ENCODE data around the gene NHP2.

The NHP2 gene

GRCh38 chr5:178116143-178116885 lies 37.4 kb downstream of the NHP2 start:
- DNase-seq, result peak; percentile 74
- Mint-ChIP-seq H3K27me3 (no peaks in the 10 kb centered on the region), H3K4me1 (ENCODE audit: low read depth) (peaks cover 53% of the 10 kb centered on the region), H3K4me3 (peak overlapping the region; percentile 93), H3K27ac (peak overlapping the region; percentile 85), H3K9me3 (no peaks in the 10 kb centered on the region), H3K36me3 (ENCODE audit: low read depth) (peaks cover 10% of the 10 kb centered on the region)

- Mint-ChIP-seq H3K9me3 (no peaks in the 10 kb centered on the region), H3K36me3 (ENCODE audit: low read depth) (peaks cover 7% of the 10 kb centered on the region), H3K4me1 (ENCODE audit: low read depth) (peaks cover 47% of the 10 kb centered on the region), H3K27ac (peak overlapping the region; percentile 80), H3K4me3 (peak overlapping the region; percentile 93), H3K27me3 (no peaks in the 10 kb centered on the region)
- DNase-seq, result no peak
Observed at GRCh38 chr5:178115814-178116142, 37.9 kb downstream of the NHP2 start.

- peak; percentile 49 for DNase-seq
- no peaks in the 10 kb centered on the region for H3K27me3 Mint-ChIP-seq
- peak overlapping the region; percentile 93 for H3K4me3 Mint-ChIP-seq
- H3K9me3 Mint-ChIP-seq, result no peaks in the 10 kb centered on the region
- H3K4me1 Mint-ChIP-seq (ENCODE audit: low read depth), result peaks cover 44% of the 10 kb centered on the region
- H3K36me3 Mint-ChIP-seq (ENCODE audit: low read depth), result peaks cover 5% of the 10 kb centered on the region
- H3K27ac Mint-ChIP-seq, result peak overlapping the region; percentile 80
Observed at GRCh38 chr5:178115136-178115813, 38.4 kb downstream of the NHP2 start.

GRCh38 chr5:178114325-178115135 lies 39.2 kb downstream of the NHP2 start:
- peak overlapping the region; percentile 93 for H3K4me3 Mint-ChIP-seq
- peak; percentile 69 for DNase-seq
- no peaks in the 10 kb centered on the region for H3K9me3 Mint-ChIP-seq
- H3K36me3 Mint-ChIP-seq (ENCODE audit: low read depth), result peaks cover 5% of the 10 kb centered on the region
- peak overlapping the region; percentile 85 for H3K27ac Mint-ChIP-seq
- no peaks in the 10 kb centered on the region for H3K27me3 Mint-ChIP-seq
- H3K4me1 Mint-ChIP-seq (ENCODE audit: low read depth), result peaks cover 44% of the 10 kb centered on the region

- peak overlapping the region; percentile 85 for H3K27ac Mint-ChIP-seq
- peak; percentile 63 for DNase-seq
- H3K27me3 Mint-ChIP-seq, result no peaks in the 10 kb centered on the region
- peaks cover 44% of the 10 kb centered on the region for H3K4me1 Mint-ChIP-seq (ENCODE audit: low read depth)
- no peaks in the 10 kb centered on the region for H3K9me3 Mint-ChIP-seq
- peaks cover 5% of the 10 kb centered on the region for H3K36me3 Mint-ChIP-seq (ENCODE audit: low read depth)
- H3K4me3 Mint-ChIP-seq, result peak overlapping the region; percentile 93
Observed at GRCh38 chr5:178113841-178114324, 39.8 kb downstream of the NHP2 start.

- peak within 1 kb of the TSS; percentile 93 for H3K4me3 Mint-ChIP-seq
- peak within 1 kb of the TSS; percentile 85 for H3K27ac Mint-ChIP-seq
- H3K36me3 Mint-ChIP-seq (ENCODE audit: low read depth), result peaks cover 5% of the 10 kb centered on the region
- DNase-seq, result peak; percentile 89
- no peaks in the 10 kb centered on the region for H3K9me3 Mint-ChIP-seq
- peaks cover 44% of the 10 kb centered on the region for H3K4me1 Mint-ChIP-seq (ENCODE audit: low read depth)
- no peaks in the 10 kb centered on the region for H3K27me3 Mint-ChIP-seq
Observed at GRCh38 chr5:178113141-178113787, 40.4 kb downstream of the NHP2 start, which contains the start of gene N4BP3. Gene N4BP3 (plus strand): TSS chr5:178113532. CDS start chr5:178119584, 6,052 bp downstream.

GRCh38 chr5:178112545-178112944 lies 41.1 kb downstream of the NHP2 start:
- Mint-ChIP-seq H3K4me3 (peak overlapping the region; percentile 76), H3K27me3 (no peaks in the 10 kb centered on the region), H3K36me3 (ENCODE audit: low read depth) (peaks cover 5% of the 10 kb centered on the region), H3K27ac (peak overlapping the region; percentile 77), H3K4me1 (ENCODE audit: low read depth) (peaks cover 39% of the 10 kb centered on the region), H3K9me3 (no peaks in the 10 kb centered on the region)
- DNase-seq, result no peak

- no peak overlapping the region for H3K27ac Mint-ChIP-seq
- peaks cover 35% of the 10 kb centered on the region for H3K4me1 Mint-ChIP-seq (ENCODE audit: low read depth)
- H3K4me3 Mint-ChIP-seq, result no peak overlapping the region
- no peaks in the 10 kb centered on the region for H3K27me3 Mint-ChIP-seq
- H3K36me3 Mint-ChIP-seq (ENCODE audit: low read depth), result peaks cover 5% of the 10 kb centered on the region
- H3K9me3 Mint-ChIP-seq, result no peaks in the 10 kb centered on the region
- DNase-seq, result no peak
Observed at GRCh38 chr5:178111925-178112324, 41.8 kb downstream of the NHP2 start.

GRCh38 chr5:178110511-178110910 lies 43.2 kb downstream of the NHP2 start:
- H3K36me3 Mint-ChIP-seq (ENCODE audit: low read depth), result peaks cover 5% of the 10 kb centered on the region
- no peak for DNase-seq
- H3K27me3 Mint-ChIP-seq, result no peaks in the 10 kb centered on the region
- no peak overlapping the region for H3K4me3 Mint-ChIP-seq
- H3K4me1 Mint-ChIP-seq (ENCODE audit: low read depth), result peaks cover 24% of the 10 kb centered on the region
- H3K27ac Mint-ChIP-seq, result no peak overlapping the region
- no peaks in the 10 kb centered on the region for H3K9me3 Mint-ChIP-seq

GRCh38 chr5:178108966-178109365 lies 44.7 kb downstream of the NHP2 start:
- H3K4me1 Mint-ChIP-seq (ENCODE audit: low read depth), result peaks cover 16% of the 10 kb centered on the region
- no peaks in the 10 kb centered on the region for H3K9me3 Mint-ChIP-seq
- no peak for DNase-seq
- no peaks in the 10 kb centered on the region for H3K36me3 Mint-ChIP-seq (ENCODE audit: low read depth)
- no peak overlapping the region for H3K4me3 Mint-ChIP-seq
- H3K27ac Mint-ChIP-seq, result no peak overlapping the region
- H3K27me3 Mint-ChIP-seq, result no peaks in the 10 kb centered on the region

- no peaks in the 10 kb centered on the region for H3K27me3 Mint-ChIP-seq
- no peak overlapping the region for H3K4me3 Mint-ChIP-seq
- DNase-seq, result no peak
- H3K36me3 Mint-ChIP-seq (ENCODE audit: low read depth), result no peaks in the 10 kb centered on the region
- no peaks in the 10 kb centered on the region for H3K9me3 Mint-ChIP-seq
- peaks cover 18% of the 10 kb centered on the region for H3K4me1 Mint-ChIP-seq (ENCODE audit: low read depth)
- H3K27ac Mint-ChIP-seq, result no peak overlapping the region
Observed at GRCh38 chr5:178108446-178108845, 45.2 kb downstream of the NHP2 start.

GRCh38 chr5:178107756-178108310 lies 45.9 kb downstream of the NHP2 start:
- Mint-ChIP-seq H3K27me3 (no peaks in the 10 kb centered on the region), H3K9me3 (no peaks in the 10 kb centered on the region), H3K36me3 (ENCODE audit: low read depth) (no peaks in the 10 kb centered on the region), H3K4me1 (ENCODE audit: low read depth) (peaks cover 16% of the 10 kb centered on the region), H3K27ac (no peak overlapping the region), H3K4me3 (no peak overlapping the region)
- no peak for DNase-seq

GRCh38 chr5:178106556-178107239 lies 47.0 kb downstream of the NHP2 start:
- Mint-ChIP-seq H3K4me1 (ENCODE audit: low read depth) (peaks cover 12% of the 10 kb centered on the region), H3K36me3 (ENCODE audit: low read depth) (no peaks in the 10 kb centered on the region), H3K27me3 (no peaks in the 10 kb centered on the region), H3K4me3 (no peak overlapping the region), H3K27ac (no peak overlapping the region), H3K9me3 (no peaks in the 10 kb centered on the region)
- no peak for DNase-seq
